HCT116 (cell line): ENCODE data around the gene SLC22A4. TPM values are rescaled to one million over a fixed set of nuclear protein-coding genes. Genes with fewer than 3 reads are reported as not detected.

Experiments
- ATAC-seq: fragments of 200-7000 bp; cut with Tn5 transposase; 2 replicates; pipeline ENCODE4 v1.9.1; 2020; ENCODE audit warnings: mild to moderate bottlenecking, moderate library complexity
- BruUV-seq: library from RNA; stranded (reverse); fragments of 400-500 nt; replicated peaks from 2 replicates; lab custom pipeline; 2021; lab: Mats Ljungman, UMichigan
- CTCF ChIA-PET: fragments of 300-600 bp; sonication (Branson Sonifier 250); formaldehyde crosslinking; loops from one replicate; lab custom pipeline; 2021; ENCODE audit warnings: antibody characterized with exemption; lab: Charles Lee
- POLR2A ChIA-PET: fragments of 300-600, 350-600 bp; sonication (Branson Sonifier 250); formaldehyde crosslinking; loops from one replicate; lab custom pipeline; 2021; ENCODE audit warnings: antibody characterized with exemption; lab: Charles Lee
- RAD21 ChIA-PET, 2 experiments: fragments of 300-600 bp; sonication (Branson Sonifier 250); formaldehyde crosslinking; loops; one replicate each; lab custom pipeline; 2023; ENCODE audit warnings: low total read pairs in 2 of 2; ENCODE audit not compliant: uncharacterized antibody in 2 of 2, unreplicated experiment in 2 of 2, low non-redundant PET in 1 of 2; lab: Charles Lee
- DNase-seq: peaks from one replicate; pipeline ENCODE4 v3.0.0-alpha.2; 2010; ENCODE audit warnings: low read depth, low spot score
- H2AFZ ChIP-seq: fragments of 200-600 bp; shearing (Covaris generic), sonication (generic); 2 replicates; pipeline ENCODE4 v1.6.1; 2017; ENCODE audit warnings: low read depth, mixed run types, mixed read lengths, antibody characterized with exemption, low read length; ENCODE audit not compliant: poor library complexity, severe bottlenecking
- H3K27ac ChIP-seq: 2 replicates; pipeline ENCODE4 v1.5.1; 2012; ENCODE audit warnings: low read depth, low read length
- H3K27me3 ChIP-seq: fragments of 200-600 bp; sonication (generic); 2 replicates; pipeline ENCODE4 v1.6.1; 2016; ENCODE audit warnings: mixed run types, low read length, mixed read lengths; ENCODE audit not compliant: insufficient read depth
- H3K36me3 ChIP-seq, 2 experiments: fragments of 200-500 bp in 1 of 2; fragments of 200-600 bp in 1 of 2; sonication (Bioruptor generic) in 1 of 2; sonication (generic) in 1 of 2; 2 replicates each; pipeline versions ENCODE4 v1.5.1 to v1.6.1; 2014 to 2016; ENCODE audit warnings: low read length in 2 of 2, inconsistent platforms in 1 of 2, mixed read lengths in 1 of 2, mixed run types in 1 of 2; ENCODE audit not compliant: insufficient read depth in 2 of 2, control insufficient read depth in 1 of 2
- H3K4me1 ChIP-seq, 2 experiments: fragments of 200-600 bp in 1 of 2; sonication (generic) in 1 of 2; 2 replicates each; pipeline versions ENCODE4 v1.5.1 to v1.6.1; 2012 to 2017; ENCODE audit warnings: low read length in 2 of 2, inconsistent platforms in 1 of 2, mild to moderate bottlenecking in 1 of 2, mixed read lengths in 1 of 2, mixed run types in 1 of 2, moderate library complexity in 1 of 2; ENCODE audit not compliant: insufficient read depth in 2 of 2, control insufficient read depth in 1 of 2
- H3K4me2 ChIP-seq: fragments of 200-600 bp; sonication (generic); 2 replicates; pipeline ENCODE4 v1.6.1; 2017; ENCODE audit warnings: mixed run types, low read length, mixed read lengths
- H3K4me3 ChIP-seq, 2 experiments: fragments of 200-600 bp in 1 of 2; sonication (generic) in 1 of 2; replicated peaks in 1 of 2; 2 replicates each; pipeline ENCODE4 v1.5.1; 2011 to 2016; ENCODE audit warnings: low read length in 2 of 2, control low read depth in 1 of 2, low read depth in 1 of 2, mild to moderate bottlenecking in 1 of 2, mixed read lengths in 1 of 2, mixed run types in 1 of 2
- H3K79me2 ChIP-seq: fragments of 200-600 bp; sonication (generic); 2 replicates; pipeline ENCODE4 v1.6.1; 2017; ENCODE audit warnings: mild to moderate bottlenecking, mixed run types, low read length, moderate library complexity, mixed read lengths; ENCODE audit not compliant: insufficient read depth
- H3K9ac ChIP-seq: fragments of 200-600 bp; sonication (generic); 2 replicates; pipeline ENCODE4 v1.6.1; 2016; ENCODE audit warnings: low read length, mixed read lengths
- H3K9me2 ChIP-seq: fragments of 200-600 bp; sonication (generic), shearing (Covaris generic); 2 replicates; pipeline ENCODE4 v1.6.1; 2017; ENCODE audit warnings: mixed run types, mild to moderate bottlenecking, moderate library complexity; ENCODE audit not compliant: insufficient read depth
- H3K9me3 ChIP-seq, 2 experiments: fragments of 200-500 bp in 1 of 2; fragments of 200-600 bp in 1 of 2; sonication (Bioruptor generic) in 1 of 2; sonication (generic) in 1 of 2; 2 replicates each; pipeline ENCODE4 v1.6.1; 2014 to 2017; ENCODE audit warnings: low read length in 2 of 2, mixed read lengths in 2 of 2, inconsistent platforms in 1 of 2, low read depth in 1 of 2, mild to moderate bottlenecking in 1 of 2, mixed run types in 1 of 2, moderate library complexity in 1 of 2; ENCODE audit not compliant: control insufficient read depth in 1 of 2, insufficient read depth in 1 of 2
- H4K20me1 ChIP-seq: fragments of 200-600 bp; sonication (generic), shearing (Covaris generic); 2 replicates; pipeline ENCODE4 v1.6.1; 2017; ENCODE audit warnings: mixed run types, mild to moderate bottlenecking, moderate library complexity; ENCODE audit not compliant: insufficient read depth
- CBX3 ChIP-seq: IDR thresholded peaks from 2 replicates; pipeline ENCODE4 v1.6.1; 2012; ENCODE audit warnings: low read depth
- CEBPB ChIP-seq: IDR thresholded peaks from 2 replicates; pipeline ENCODE4 v1.6.1; 2012; ENCODE audit warnings: low read depth
- CTCF ChIP-seq, 3 experiments: fragments of 200-600 bp in 1 of 3; sonication (generic) in 1 of 3; IDR thresholded peaks in 2 of 3; conservative IDR thresholded peaks in 1 of 3; 2 replicates each; pipeline ENCODE4 v1.5.1; 2012 to 2017; ENCODE audit warnings: low read depth in 2 of 3, low read length in 2 of 3, antibody characterized with exemption in 1 of 3, borderline replicate concordance in 1 of 3, control low read depth in 1 of 3, mild to moderate bottlenecking in 1 of 3, mixed read lengths in 1 of 3, mixed run types in 1 of 3, moderate library complexity in 1 of 3; ENCODE audit not compliant: insufficient read depth in 1 of 3
- ELF1 ChIP-seq: IDR thresholded peaks from 2 replicates; pipeline ENCODE4 v1.6.1; 2012; ENCODE audit warnings: low read depth, borderline replicate concordance
- EZH2 ChIP-seq: fragments of 200-600 bp; sonication (generic); IDR thresholded peaks from 2 replicates; pipeline ENCODE4 v1.6.1; 2017; ENCODE audit warnings: antibody characterized with exemption, mixed run types
- EZH2phosphoT487 ChIP-seq: fragments of 200-600 bp; IDR thresholded peaks from 2 replicates; pipeline ENCODE4 v1.6.1; 2018; ENCODE audit warnings: antibody characterized with exemption, borderline replicate concordance
- POLR2AphosphoS5 ChIP-seq: IDR thresholded peaks from 2 replicates; pipeline ENCODE4 v1.6.1; 2011; ENCODE audit warnings: mild to moderate bottlenecking, low read depth, low read length, moderate library complexity
- SRF ChIP-seq: IDR thresholded peaks from 2 replicates; pipeline ENCODE4 v1.6.1; 2012; ENCODE audit warnings: low read depth
- TCF7L2 ChIP-seq: IDR thresholded peaks from 2 replicates; pipeline ENCODE4 v1.7.0; 2011; ENCODE audit warnings: borderline replicate concordance, inconsistent platforms; ENCODE audit not compliant: insufficient read depth, insufficient read length; ENCODE audit errors: extremely low read depth
- ZFX ChIP-seq: fragments of 450-650 bp; IDR thresholded peaks from 2 replicates; pipeline ENCODE4 v1.6.1; 2017
- ZNF274 ChIP-seq: fragments of 200-500 bp; sonication (Bioruptor generic); IDR thresholded peaks from 2 replicates; pipeline ENCODE4 v1.6.1; 2014; ENCODE audit warnings: mild to moderate bottlenecking, low read depth, low read length, inconsistent platforms
- intact Hi-C: fragments of 100-400 bp; cut with micrococcal nuclease; formaldehyde crosslinking; loops from 2 replicates; pipeline ENCODE4 v1.10.0; 2022
- total RNA-seq: library from RNA; stranded (reverse); gene quantifications from one replicate; pipeline ENCODE4 v1.2.1, GENCODE V29; 2021; ENCODE audit not compliant: unreplicated experiment
- TF ChIP-seq, protein P1 (sequence below): IDR thresholded peaks from 2 replicates; pipeline ENCODE4 v1.6.1; 2011; ENCODE audit warnings: mild to moderate bottlenecking, low read length, moderate library complexity; ENCODE audit not compliant: insufficient replicate concordance; ENCODE audit errors: extremely low read depth
- TF ChIP-seq, protein P2 (sequence below): IDR thresholded peaks from 2 replicates; pipeline ENCODE4 v1.6.1; 2012
- TF ChIP-seq, protein P3 (sequence below): IDR thresholded peaks from 2 replicates; pipeline ENCODE4 v1.6.1; 2012; ENCODE audit warnings: low read depth

Gene SLC22A4
- total RNA-seq, 1 experiment from 2014 or later, result 0.59 TPM

- BruUV-seq, result no TSS peak
- Histone ChIP-seq H3K27me3 (no peaks in the 10 kb centered on the region), H3K9me3 (no peaks in the 10 kb centered on the region), H2AFZ (no peak overlapping the region), H3K4me3 (no peak overlapping the region), H3K27ac (no peak overlapping the region), H3K4me2 (no peak overlapping the region), H3K79me2 (no peaks in the 10 kb centered on the region), H3K9ac (no peak overlapping the region), H3K4me1 (peaks cover 4 to 36% of the 10 kb centered on the region in 2 experiments), H3K9me2 (no peaks in the 10 kb centered on the region), H3K36me3 (no peaks in the 10 kb centered on the region), H4K20me1 (no peaks in the 10 kb centered on the region)
- ATAC-seq, result no peak
- no peak for DNase-seq
- intact Hi-C loops, result no loop called here
- CTCF ChIA-PET, result no interaction called here
- TF ChIP-seq CTCF (IDR thresholded peaks at IDR 0.05 in 2 of 3, conservative IDR thresholded peaks at IDR 0.05 in 1 of 3; ENCODE audit: borderline replicate concordance in 1 of 3, insufficient read depth in 1 of 3, low read depth in 2 of 3, low read length in 2 of 3), result no peak
- TF ChIP-seq, protein P1, sequence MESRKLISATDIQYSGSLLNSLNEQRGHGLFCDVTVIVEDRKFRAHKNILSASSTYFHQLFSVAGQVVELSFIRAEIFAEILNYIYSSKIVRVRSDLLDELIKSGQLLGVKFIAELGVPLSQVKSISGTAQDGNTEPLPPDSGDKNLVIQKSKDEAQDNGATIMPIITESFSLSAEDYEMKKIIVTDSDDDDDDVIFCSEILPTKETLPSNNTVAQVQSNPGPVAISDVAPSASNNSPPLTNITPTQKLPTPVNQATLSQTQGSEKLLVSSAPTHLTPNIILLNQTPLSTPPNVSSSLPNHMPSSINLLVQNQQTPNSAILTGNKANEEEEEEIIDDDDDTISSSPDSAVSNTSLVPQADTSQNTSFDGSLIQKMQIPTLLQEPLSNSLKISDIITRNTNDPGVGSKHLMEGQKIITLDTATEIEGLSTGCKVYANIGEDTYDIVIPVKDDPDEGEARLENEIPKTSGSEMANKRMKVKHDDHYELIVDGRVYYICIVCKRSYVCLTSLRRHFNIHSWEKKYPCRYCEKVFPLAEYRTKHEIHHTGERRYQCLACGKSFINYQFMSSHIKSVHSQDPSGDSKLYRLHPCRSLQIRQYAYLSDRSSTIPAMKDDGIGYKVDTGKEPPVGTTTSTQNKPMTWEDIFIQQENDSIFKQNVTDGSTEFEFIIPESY, result no peak
- TF ChIP-seq SRF, result no peak
- no peak for TF ChIP-seq ELF1
- no peak for TF ChIP-seq CBX3
- TF ChIP-seq ZFX, result no peak
- no peak for TF ChIP-seq POLR2AphosphoS5
- no peak for TF ChIP-seq EZH2
- TF ChIP-seq, protein P2, sequence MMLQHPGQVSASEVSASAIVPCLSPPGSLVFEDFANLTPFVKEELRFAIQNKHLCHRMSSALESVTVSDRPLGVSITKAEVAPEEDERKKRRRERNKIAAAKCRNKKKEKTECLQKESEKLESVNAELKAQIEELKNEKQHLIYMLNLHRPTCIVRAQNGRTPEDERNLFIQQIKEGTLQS, result no peak
- TF ChIP-seq CEBPB, result no peak
- no peak for TF ChIP-seq ZNF274
- TF ChIP-seq, protein P3, sequence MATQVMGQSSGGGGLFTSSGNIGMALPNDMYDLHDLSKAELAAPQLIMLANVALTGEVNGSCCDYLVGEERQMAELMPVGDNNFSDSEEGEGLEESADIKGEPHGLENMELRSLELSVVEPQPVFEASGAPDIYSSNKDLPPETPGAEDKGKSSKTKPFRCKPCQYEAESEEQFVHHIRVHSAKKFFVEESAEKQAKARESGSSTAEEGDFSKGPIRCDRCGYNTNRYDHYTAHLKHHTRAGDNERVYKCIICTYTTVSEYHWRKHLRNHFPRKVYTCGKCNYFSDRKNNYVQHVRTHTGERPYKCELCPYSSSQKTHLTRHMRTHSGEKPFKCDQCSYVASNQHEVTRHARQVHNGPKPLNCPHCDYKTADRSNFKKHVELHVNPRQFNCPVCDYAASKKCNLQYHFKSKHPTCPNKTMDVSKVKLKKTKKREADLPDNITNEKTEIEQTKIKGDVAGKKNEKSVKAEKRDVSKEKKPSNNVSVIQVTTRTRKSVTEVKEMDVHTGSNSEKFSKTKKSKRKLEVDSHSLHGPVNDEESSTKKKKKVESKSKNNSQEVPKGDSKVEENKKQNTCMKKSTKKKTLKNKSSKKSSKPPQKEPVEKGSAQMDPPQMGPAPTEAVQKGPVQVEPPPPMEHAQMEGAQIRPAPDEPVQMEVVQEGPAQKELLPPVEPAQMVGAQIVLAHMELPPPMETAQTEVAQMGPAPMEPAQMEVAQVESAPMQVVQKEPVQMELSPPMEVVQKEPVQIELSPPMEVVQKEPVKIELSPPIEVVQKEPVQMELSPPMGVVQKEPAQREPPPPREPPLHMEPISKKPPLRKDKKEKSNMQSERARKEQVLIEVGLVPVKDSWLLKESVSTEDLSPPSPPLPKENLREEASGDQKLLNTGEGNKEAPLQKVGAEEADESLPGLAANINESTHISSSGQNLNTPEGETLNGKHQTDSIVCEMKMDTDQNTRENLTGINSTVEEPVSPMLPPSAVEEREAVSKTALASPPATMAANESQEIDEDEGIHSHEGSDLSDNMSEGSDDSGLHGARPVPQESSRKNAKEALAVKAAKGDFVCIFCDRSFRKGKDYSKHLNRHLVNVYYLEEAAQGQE, result no peak
- TF ChIP-seq EZH2phosphoT487, result no peak
- TF ChIP-seq TCF7L2, result no peak
- RAD21 ChIA-PET, result no interaction called here
- POLR2A ChIA-PET, result no interaction called here
Observed at GRCh38 chr5:132267931-132268768, 26.0 kb upstream of the SLC22A4 start.
